A549 (cell line): ENCODE results near the gene PRTFDC1.

Experiments used
- ELK1 ChIP-seq: fragments of 150-350 bp; IDR thresholded peaks from 2 replicates; pipeline ENCODE4 v1.6.1; 2014; ENCODE audit warnings: low read depth, mild to moderate bottlenecking, low read length
- EP300 ChIP-seq, 2 experiments: fragments of >200 bp; sonication (Bioruptor Twin); formaldehyde crosslinking; IDR thresholded peaks; 2 replicates in 1 of 2; 3 replicates in 1 of 2; pipeline ENCODE4 v1.6.1; 2016 to 2017
- ESRRA ChIP-seq: fragments of 150-350 bp; IDR thresholded peaks from 2 replicates; pipeline ENCODE4 v1.6.1; 2014; ENCODE audit warnings: mild to moderate bottlenecking, low read length, borderline replicate concordance
- JUN ChIP-seq, 2 experiments: fragments of >200 bp; sonication (Bioruptor Twin); formaldehyde crosslinking; IDR thresholded peaks; 2 replicates in 1 of 2; 3 replicates in 1 of 2; pipeline ENCODE4 v1.6.1; 2016 to 2017
- MAFK ChIP-seq: fragments of 450-650 bp; IDR thresholded peaks from 2 replicates; pipeline ENCODE4 v1.6.1; 2014; ENCODE audit not compliant: partially characterized antibody
- NR3C1 ChIP-seq: fragments of >200 bp; sonication (Bioruptor Twin); formaldehyde crosslinking; IDR thresholded peaks from 3 replicates; pipeline ENCODE4 v1.6.1; 2017
- REST ChIP-seq: fragments of 200-600 bp; sonication (generic); IDR thresholded peaks from 2 replicates; pipeline ENCODE4 v1.6.1; 2016; ENCODE audit warnings: antibody characterized with exemption, mild to moderate bottlenecking, moderate library complexity
- RFX5 ChIP-seq: fragments of 450-650 bp; IDR thresholded peaks from 2 replicates; pipeline ENCODE4 v1.7.1; 2014; ENCODE audit warnings: antibody characterized with exemption, mild to moderate bottlenecking, moderate library complexity
- SMC3 ChIP-seq: fragments of >200 bp; sonication (Bioruptor Twin); formaldehyde crosslinking; IDR thresholded peaks from 3 replicates; pipeline ENCODE4 v1.6.1; 2018; ENCODE audit warnings: inconsistent platforms
- SREBF2 ChIP-seq: fragments of 450-650 bp; IDR thresholded peaks from 2 replicates; pipeline ENCODE4 v1.6.1; 2014; ENCODE audit warnings: mild to moderate bottlenecking, moderate library complexity
- USF2 ChIP-seq: fragments of 450-650 bp; IDR thresholded peaks from 2 replicates; pipeline ENCODE4 v1.6.1; 2014; ENCODE audit warnings: antibody characterized with exemption
- TF ChIP-seq, protein P1 (sequence below): fragments of >200 bp; sonication (Bioruptor Twin); formaldehyde crosslinking; IDR thresholded peaks from 3 replicates; pipeline ENCODE4 v1.5.1; 2016

DNA sequence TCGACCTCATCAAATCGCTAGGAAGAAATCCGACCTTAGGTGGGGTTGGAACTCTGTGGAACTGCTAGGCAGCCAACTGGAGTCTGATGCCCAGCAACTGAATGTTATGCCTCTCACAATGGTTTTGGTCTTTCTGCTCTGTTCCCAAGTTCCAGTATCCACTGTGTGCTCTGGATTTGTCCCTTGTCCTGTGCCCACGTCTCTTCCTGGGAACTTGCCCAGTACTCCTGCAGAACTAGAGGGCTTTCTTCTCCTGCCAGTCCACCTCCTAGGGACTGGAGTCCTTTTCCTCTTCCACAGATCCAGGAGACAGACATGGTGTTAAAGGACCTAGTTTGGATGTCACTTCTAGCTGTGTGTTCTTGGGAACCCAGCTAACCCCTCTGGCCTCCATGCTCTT, 26.6 kb downstream of the PRTFDC1 start:
- TF ChIP-seq, protein P1, sequence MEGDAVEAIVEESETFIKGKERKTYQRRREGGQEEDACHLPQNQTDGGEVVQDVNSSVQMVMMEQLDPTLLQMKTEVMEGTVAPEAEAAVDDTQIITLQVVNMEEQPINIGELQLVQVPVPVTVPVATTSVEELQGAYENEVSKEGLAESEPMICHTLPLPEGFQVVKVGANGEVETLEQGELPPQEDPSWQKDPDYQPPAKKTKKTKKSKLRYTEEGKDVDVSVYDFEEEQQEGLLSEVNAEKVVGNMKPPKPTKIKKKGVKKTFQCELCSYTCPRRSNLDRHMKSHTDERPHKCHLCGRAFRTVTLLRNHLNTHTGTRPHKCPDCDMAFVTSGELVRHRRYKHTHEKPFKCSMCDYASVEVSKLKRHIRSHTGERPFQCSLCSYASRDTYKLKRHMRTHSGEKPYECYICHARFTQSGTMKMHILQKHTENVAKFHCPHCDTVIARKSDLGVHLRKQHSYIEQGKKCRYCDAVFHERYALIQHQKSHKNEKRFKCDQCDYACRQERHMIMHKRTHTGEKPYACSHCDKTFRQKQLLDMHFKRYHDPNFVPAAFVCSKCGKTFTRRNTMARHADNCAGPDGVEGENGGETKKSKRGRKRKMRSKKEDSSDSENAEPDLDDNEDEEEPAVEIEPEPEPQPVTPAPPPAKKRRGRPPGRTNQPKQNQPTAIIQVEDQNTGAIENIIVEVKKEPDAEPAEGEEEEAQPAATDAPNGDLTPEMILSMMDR = no peak
- TF ChIP-seq RFX5 = no peak
- TF ChIP-seq JUN (IDR thresholded peaks at IDR 0.05) = no peak
- TF ChIP-seq SMC3 = no peak
- TF ChIP-seq ELK1 = no peak
- TF ChIP-seq USF2 = no peak
- TF ChIP-seq MAFK = no peak
- no peak for TF ChIP-seq EP300 (IDR thresholded peaks at IDR 0.05)
- TF ChIP-seq REST = no peak
- no peak for TF ChIP-seq NR3C1
- TF ChIP-seq ESRRA = no peak
- TF ChIP-seq SREBF2 = no peak
